ENCODE results near the gene CDH13.

Gene CDH13

DNA sequence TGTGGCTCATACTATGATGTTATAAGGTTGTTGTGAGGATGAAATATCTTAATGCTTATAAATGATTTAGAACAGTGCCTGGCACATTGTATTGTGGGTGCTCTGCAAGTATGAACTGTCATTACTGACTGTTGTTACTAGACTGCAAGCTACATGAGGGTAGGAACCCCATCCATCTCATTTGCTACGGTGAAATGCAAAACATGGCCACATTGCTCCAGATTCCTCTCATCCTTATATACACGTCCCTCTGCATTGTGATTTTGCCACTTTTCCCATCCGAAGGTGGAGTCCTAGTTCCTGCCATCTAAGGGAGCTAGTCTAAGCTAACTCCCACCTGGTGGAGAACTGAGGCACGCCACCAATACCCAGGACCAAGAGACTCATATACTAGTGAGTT is 1210.8 kb downstream of the CDH13 start:
- in situ Hi-C loops (cut with MboI; ENCODE audit: low sequenced_read_pairs) = no loop called here

DNA sequence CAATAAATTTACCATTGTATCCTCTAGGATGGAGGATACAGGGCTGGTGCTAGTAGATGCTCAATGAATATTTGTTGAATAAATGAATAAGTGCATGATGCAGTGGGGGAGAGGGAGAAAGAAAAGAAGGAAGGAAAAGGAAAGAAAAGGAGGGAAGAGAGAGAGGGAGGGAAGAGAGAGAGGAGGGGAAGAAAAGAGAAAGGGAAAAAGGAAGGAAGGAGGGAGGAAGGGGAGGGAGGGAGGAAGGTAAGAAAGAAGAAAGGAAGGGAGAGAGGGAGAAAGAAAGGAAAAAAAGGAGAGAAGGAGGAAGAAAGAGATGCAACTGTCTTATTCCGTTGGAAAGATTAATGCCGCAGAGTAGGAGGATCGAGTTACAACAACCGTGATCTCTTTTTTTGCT is 1211.4 kb downstream of the CDH13 start:
- in situ Hi-C loops (cut with MboI; ENCODE audit: low sequenced_read_pairs) = no loop called here

GRCh38 chr16:83839561-83839960 is 1212.8 kb downstream of the CDH13 start:
- in situ Hi-C loops (cut with MboI; ENCODE audit: low sequenced_read_pairs) = no loop called here

- in situ Hi-C loops (cut with MboI; ENCODE audit: low sequenced_read_pairs) = no loop called here
Observed at GRCh38 chr16:83840060-83840617, 1213.4 kb downstream of the CDH13 start.

GRCh38 chr16:83842291-83842690 is 1215.5 kb downstream of the CDH13 start:
- in situ Hi-C loops (cut with MboI; ENCODE audit: low sequenced_read_pairs) = no loop called here

DNA sequence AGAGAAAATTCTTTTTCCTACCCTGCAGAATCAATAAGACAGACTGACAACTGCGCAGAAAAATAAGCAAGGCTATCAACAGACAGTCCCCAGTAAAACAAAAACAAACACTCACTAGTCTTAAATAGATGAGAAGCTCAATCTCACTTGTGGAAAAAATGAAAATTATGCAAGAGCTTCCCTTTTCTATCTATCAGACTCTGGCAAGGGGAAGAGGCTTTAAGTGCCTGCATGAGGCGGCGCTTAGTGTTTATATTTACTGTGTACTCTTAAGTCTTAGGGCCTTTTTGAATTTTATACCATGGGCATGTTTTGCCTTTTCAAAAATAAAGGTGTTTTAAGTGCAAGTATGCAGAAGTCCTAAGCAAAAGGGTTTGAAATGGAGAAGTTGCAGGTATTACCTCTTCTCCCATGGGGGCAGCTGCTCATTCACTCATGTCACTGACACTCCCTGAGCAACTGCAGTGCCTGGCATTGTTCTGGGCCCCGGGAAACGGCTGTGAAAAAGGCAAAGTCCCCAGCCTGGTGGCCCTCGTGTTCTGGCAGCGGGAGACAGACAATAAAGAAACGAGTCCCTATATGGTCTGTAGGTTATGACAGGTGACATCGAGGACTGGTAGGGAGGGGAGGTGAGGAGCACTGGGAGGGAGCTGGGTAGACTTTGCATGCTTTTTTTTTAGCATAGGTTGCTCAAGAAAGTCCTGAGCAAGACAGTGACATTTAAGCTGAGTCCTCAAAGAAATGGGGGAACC is 1216.2 kb downstream of the CDH13 start:
- in situ Hi-C loops (cut with MboI; ENCODE audit: low sequenced_read_pairs) = no loop called here

DNA sequence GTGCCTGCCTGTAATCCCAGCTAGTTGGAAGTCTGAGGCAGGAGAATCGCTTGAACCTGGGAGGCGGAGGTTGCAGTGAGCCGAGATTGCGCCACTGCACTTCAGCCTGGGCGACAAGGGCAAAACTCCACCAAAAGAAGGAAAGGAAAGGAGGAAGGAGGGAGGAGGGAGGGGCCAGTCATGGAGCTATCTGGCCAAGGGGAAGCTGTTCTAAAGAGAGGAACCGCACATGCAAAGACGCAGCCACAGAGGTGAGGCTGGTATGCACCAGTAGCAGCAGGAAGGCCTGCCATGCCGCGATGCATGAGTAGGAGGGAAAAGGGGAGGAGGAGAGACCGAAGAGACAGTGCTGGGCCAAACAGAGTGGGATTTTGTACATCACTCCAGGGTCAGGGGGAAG is 1216.9 kb downstream of the CDH13 start:
- in situ Hi-C loops (cut with MboI; ENCODE audit: low sequenced_read_pairs) = no loop called here

DNA sequence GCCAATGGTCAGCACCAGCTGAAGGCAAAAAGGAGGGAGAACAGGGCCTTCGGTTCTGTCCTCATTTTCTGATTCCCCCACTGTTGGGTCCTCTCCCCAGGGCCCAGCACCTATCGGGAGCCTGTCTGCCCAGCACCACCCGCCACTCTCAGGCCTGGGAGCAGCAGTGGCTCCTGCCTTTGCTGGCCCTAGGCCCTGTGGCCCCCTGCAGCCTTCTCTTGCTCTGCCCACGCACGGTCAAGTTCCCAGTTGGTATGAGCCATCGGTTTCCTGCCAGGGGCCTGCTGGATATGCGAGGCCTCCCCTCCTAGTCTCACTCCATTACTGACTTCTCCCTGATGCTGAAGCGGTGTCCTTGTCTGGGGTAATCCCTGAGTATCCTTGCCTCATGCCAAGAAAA is 1218.5 kb downstream of the CDH13 start:
- in situ Hi-C loops (cut with MboI; ENCODE audit: low sequenced_read_pairs) = no loop called here

- in situ Hi-C loops (cut with MboI; ENCODE audit: low sequenced_read_pairs) = no loop called here
Observed at GRCh38 chr16:83847371-83848225, 1220.8 kb downstream of the CDH13 start.

GRCh38 chr16:83849421-83849820 is 1222.7 kb downstream of the CDH13 start:
- in situ Hi-C loops (cut with MboI; ENCODE audit: low sequenced_read_pairs) = no loop called here
